GM19099 (cell line): ENCODE data around the gene FDPS.

Experiments used
- POLR2A ChIP-seq: IDR thresholded peaks from 3 replicates; pipeline ENCODE4 v1.6.1; 2011; ENCODE audit warnings: low read depth; ENCODE audit not compliant: insufficient read length; ENCODE audit errors: extremely low read depth

Gene FDPS

GRCh38 chr1:155301342-155301841 lies 7.3 kb upstream of the FDPS start, which contains the start of gene PKLR:
PKLR (minus strand) TSS chr1:155301438; CDS start chr1:155301395, 43 bp downstream.
- no peak for TF ChIP-seq POLR2A

GRCh38 chr1:155304558-155305063 lies 4.1 kb upstream of the FDPS start:
- TF ChIP-seq POLR2A: peak; percentile 69

GRCh38 chr1:155305881-155306391 lies 2.7 kb upstream of the FDPS start:
- no peak for TF ChIP-seq POLR2A

- TF ChIP-seq POLR2A: no peak
Measured at GRCh38 chr1:155307247-155307740, 1.4 kb upstream of the FDPS start.

- TF ChIP-seq POLR2A: peak; percentile 36
Measured at GRCh38 chr1:155309423-155310021, 856 bp downstream of the FDPS start.

GRCh38 chr1:155313261-155313660 lies 4.6 kb downstream of the FDPS start:
- TF ChIP-seq POLR2A: no peak

GRCh38 chr1:155316922-155317321 lies 8.3 kb downstream of the FDPS start:
- no peak for TF ChIP-seq POLR2A

GRCh38 chr1:155318082-155318481 lies 9.4 kb downstream of the FDPS start:
- TF ChIP-seq POLR2A: peak; percentile 8

GRCh38 chr1:155319536-155319935 lies 10.9 kb downstream of the FDPS start:
- TF ChIP-seq POLR2A: no peak

- TF ChIP-seq POLR2A: no peak
Measured at GRCh38 chr1:155320252-155320651, 11.6 kb downstream of the FDPS start.

GRCh38 chr1:155320661-155321617 lies 12.3 kb downstream of the FDPS start, which contains the start of gene RUSC1:
RUSC1 (plus strand) TSS chr1:155320894; CDS start chr1:155321774, 880 bp downstream.
- TF ChIP-seq POLR2A: peak; percentile 40

GRCh38 chr1:155321639-155322503 lies 13.2 kb downstream of the FDPS start:
- no peak for TF ChIP-seq POLR2A

GRCh38 chr1:155322571-155322952 lies 13.9 kb downstream of the FDPS start:
- no peak for TF ChIP-seq POLR2A
